HG03354 (cell line): Measurements from ENCODE around the gene FDPS.

ENCODE experiments used
- ATAC-seq: cut with Tn5 transposase; IDR thresholded peaks from one replicate; pipeline ENCODE4 v1.9.1; 2021; ENCODE audit warnings: mild to moderate bottlenecking; ENCODE audit not compliant: unreplicated experiment, poor library complexity, severe bottlenecking

The FDPS gene

GRCh38 chr1:155308493-155309422, at the start of gene FDPS:
FDPS (plus strand) TSS chr1:155308866; CDS start chr1:155309790, 924 bp downstream.
- peak; percentile 92 for ATAC-seq

GRCh38 chr1:155260276-155260675, 48.4 kb upstream of the FDPS start:
- no peak for ATAC-seq

- ATAC-seq, result peak; percentile 4
These were observed 47.2 kb upstream of the FDPS start for GRCh38 chr1:155261493-155261851.

- ATAC-seq, result peak; percentile 94
These were observed 46.6 kb upstream of the FDPS start, which contains the start of gene SCAMP3 for GRCh38 chr1:155261852-155262673. SCAMP3 (minus strand) TSS chr1:155262360; CDS start chr1:155262151, 209 bp downstream.

GRCh38 chr1:155263067-155263466, 45.6 kb upstream of the FDPS start:
- no peak for ATAC-seq

- no peak for ATAC-seq
These were observed 42.1 kb upstream of the FDPS start for GRCh38 chr1:155266553-155266952.

GRCh38 chr1:155267373-155267772, 41.3 kb upstream of the FDPS start:
- ATAC-seq, result no peak

- ATAC-seq, result no peak
These were observed 40.0 kb upstream of the FDPS start for GRCh38 chr1:155268630-155269029.

GRCh38 chr1:155269381-155269780, 39.3 kb upstream of the FDPS start:
- no peak for ATAC-seq

- ATAC-seq, result peak; percentile 44
These were observed 36.0 kb upstream of the FDPS start for GRCh38 chr1:155272466-155273342.

GRCh38 chr1:155273343-155274245, 35.1 kb upstream of the FDPS start, which contains the start of gene CLK2:
CLK2 (minus strand) TSS chr1:155273504; CDS start chr1:155270977, 2,527 bp downstream.
- ATAC-seq, result peak; percentile 81

GRCh38 chr1:155277070-155277901, 31.4 kb upstream of the FDPS start, which contains the start of gene HCN3:
HCN3 (plus strand) TSS chr1:155277463; CDS start chr1:155277591, 128 bp downstream.
- peak; percentile 62 for ATAC-seq

- ATAC-seq, result no peak
These were observed 30.6 kb upstream of the FDPS start for GRCh38 chr1:155277902-155278688.

- no peak for ATAC-seq
These were observed 29.9 kb upstream of the FDPS start for GRCh38 chr1:155278689-155279160.

- no peak for ATAC-seq
These were observed 29.4 kb upstream of the FDPS start for GRCh38 chr1:155279268-155279667.

- ATAC-seq, result no peak
These were observed 26.1 kb upstream of the FDPS start for GRCh38 chr1:155282488-155283091.
